ENCODE data around the gene MBD3.
"Not testable (repeated sequence)": the region's sequence is repeated elsewhere in the genome, so short reads cannot be mapped to it uniquely, and the experiment has no call there.

Gene MBD3

GRCh38 chr19:1592755-1593500 is at the start of gene MBD3:
TSS of gene MBD3 (minus strand) at chr19:1592865. CDS start at chr19:1592631, 234 bp downstream.
- peak; percentile 91 for DNase-seq

GRCh38 chr19:1640893-1641448 is 48.3 kb upstream of the MBD3 start:
- not testable (repeated sequence) for DNase-seq

DNA sequence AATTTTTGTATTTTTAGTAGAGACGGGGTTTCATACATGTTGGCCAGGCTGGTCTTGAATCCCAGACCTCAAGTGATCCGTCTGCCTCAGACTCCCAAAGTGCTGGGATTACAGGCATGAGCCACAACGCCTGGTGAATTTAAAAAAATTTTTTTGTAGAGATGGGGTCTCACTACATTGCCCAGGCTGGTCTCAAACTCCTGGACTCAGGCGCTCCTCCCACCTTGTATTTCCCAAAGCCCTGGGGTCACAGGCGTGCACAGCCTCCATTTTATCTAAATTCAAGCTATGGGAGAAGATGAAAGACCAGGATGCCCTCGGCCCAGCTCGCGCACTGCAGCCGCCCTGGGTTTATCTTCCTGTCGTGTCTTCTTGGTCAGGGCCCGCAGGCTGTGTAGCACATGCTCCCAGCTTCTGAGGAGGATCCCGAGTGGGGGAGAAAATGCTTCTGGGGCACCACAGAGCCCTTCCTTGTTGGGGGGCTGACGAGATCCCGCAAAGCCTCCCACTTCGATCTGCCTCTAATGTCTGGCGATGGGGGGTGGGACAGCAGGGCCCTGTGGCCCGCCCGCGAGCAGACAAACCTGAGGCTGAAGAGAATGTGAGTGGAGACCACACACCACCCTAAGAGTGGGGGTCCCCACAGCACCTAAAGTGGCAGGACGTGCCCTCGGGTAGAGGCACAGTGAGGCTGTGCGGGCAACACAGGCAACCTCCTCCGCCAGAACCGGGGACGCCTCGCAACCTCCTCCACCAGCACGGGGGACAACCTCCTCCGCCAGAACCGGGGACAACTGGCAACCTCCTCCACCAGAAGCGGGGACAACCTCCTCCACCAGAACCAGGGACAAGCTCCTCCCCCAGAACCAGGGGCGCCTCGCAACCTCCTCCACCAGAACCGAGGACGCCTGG is 43.9 kb upstream of the MBD3 start:
- no peak for DNase-seq

DNA sequence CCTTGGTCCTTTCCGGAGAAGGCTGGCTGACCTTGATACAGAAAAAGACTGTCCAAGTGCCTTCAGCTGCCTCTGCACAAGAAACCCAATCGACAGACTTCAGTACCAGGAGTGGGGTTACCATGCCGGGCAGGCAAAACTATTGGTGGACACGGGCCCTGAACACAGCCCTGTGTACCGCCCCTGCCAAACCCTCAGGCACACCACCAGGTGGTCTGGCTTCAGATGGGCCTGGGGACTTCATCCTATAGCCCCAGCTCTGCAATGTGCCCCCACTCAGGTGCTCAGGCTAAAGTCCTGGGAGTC is 42.2 kb upstream of the MBD3 start:
- no peak for DNase-seq

- DNase-seq: no peak
Observed at GRCh38 chr19:1634242-1634937, 41.7 kb upstream of the MBD3 start.

DNA sequence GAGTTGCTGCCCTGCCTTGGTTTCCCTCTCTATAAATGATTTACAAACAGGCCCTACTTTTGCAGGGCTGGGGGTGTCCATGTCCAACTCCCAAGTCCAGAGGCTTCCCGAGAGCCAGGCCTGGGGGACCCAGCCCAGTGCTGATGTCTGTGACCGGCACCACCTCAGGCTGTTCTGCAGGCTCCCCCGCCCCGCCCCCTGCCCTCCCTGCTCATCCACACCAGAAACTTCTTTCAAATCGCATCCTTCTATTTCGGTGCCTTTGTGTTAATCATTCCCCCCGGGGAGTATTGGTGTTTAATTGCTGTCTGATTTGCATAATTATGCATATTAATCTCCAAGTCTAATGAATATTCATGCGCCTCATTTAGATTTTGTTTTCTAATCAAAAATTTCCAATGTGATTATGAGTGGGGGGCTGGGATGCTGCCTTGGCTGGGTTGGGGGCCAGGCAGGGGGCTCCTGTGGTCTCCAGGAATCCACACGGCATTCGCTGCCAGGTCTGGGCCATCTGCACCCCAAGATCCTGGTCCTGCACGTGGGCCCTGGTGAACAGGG is 40.7 kb upstream of the MBD3 start:
- DNase-seq: no peak

- no peak for DNase-seq
Observed at GRCh38 chr19:1632462-1633268, 40.0 kb upstream of the MBD3 start.

DNA sequence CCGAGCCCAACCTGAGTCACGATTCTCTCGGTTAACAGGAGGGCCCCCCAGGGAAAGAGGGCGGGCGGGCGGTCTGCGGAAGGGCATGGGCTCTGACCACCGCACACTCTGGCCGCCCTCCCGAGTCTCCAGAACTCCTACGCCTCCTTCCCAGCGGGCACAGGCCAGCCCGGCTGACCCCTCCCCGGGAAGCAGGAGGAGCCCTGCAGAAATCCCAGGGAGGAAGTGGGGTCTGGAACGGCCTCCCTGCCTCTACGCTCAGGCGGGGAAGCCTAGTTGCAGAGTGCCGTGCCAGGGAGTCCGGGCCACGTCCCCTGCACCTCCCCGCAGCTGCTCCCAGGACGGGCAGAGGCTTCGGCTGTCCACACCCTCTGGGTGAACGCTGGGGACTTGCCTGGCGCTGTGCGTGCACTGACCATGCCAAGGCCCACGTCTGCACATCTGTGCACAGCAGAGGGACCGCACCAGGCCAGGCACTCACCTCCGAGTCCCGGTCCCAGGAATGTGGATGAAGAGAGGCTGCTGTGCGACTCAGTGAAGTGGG is 39.0 kb upstream of the MBD3 start:
- no peak for DNase-seq

DNA sequence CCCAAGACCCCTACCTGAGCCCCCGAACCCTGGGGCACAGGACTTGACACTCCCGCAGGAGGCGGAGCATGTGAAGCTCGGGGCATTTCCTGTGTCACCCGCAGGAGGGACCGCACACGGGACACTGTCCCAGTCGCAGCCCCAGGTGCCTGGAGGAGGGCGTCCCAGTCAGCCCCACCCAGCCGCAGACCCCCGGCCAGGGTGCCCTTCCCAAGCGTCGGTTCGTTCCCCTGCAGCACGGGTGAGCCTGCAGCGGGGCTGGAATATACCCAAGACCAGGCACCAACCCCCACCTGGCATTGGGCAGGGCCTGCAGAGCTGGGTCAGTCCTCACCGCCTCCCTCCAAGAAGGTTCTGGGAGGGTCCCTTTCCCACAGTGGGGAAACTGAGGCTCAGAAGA is 38.1 kb upstream of the MBD3 start:
- no peak for DNase-seq

DNA sequence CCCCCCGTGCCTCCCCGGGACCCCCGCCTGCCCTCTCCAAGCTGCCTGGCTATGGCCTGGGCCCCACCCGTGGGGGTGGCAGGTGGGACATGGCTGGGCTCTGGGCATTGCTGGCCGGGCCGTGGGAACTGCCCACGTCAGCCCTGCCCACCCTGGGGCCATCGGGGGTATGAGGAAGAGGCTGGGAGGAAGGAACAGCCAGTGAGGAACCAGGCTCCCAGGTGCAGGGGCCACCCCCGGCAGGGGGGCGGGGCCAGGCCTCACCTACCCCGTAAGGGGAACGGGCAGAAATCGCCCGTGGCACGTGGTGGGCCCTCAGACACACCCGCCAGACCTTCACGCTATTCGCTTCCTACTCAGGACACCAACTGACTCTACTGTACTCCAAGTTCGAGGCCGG is 37.3 kb upstream of the MBD3 start:
- DNase-seq: no peak

DNA sequence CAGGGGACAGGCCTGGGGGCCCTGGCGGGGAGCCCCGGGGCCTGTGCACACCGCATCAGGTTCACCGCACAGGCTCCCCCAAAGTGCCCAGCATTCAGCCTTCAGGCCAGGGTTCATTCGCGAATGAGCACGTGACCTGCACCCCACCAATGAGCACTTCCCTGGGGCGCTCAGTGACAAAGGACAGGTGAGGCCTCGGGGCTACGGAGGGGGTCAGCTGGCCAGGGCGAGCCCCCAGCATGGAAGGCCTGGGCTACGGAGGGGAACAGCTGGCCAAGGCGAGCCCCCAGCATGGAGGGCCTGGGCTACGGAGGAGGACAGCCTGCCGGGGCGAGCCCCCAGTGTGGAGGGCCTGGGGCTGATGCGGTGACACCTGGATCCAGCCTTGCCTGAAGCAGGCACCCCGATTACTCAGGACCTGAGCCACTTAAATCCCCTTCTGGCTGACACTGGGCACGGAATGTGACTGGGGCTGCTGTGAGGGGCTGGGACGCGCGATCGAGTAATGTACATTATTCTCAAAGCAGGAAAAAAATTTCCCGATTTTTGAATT is 36.7 kb upstream of the MBD3 start:
- no peak for DNase-seq

DNA sequence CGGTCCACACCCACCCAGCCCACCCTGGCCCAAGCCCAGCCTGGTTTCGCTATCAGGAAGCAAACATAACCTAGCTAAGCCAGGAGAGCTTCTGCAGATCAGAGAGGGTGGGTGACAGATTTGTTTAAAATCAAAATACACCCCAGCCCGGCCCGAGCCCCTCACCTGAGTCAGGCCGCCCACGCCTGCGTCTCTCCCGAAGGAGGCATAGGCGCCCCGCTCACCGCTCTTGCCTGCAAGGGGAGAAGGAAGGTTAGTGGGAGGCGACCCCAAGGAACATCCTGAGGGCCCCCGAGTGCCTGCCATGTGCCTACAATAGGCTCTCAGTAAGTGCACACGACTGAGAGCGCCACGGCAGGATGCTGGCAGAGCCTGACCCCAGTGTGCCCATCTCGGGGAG is 34.5 kb upstream of the MBD3 start:
- no peak for DNase-seq

- no peak for DNase-seq
Observed at GRCh38 chr19:1626417-1627010, 33.8 kb upstream of the MBD3 start.

GRCh38 chr19:1624458-1624857 is 31.8 kb upstream of the MBD3 start:
- DNase-seq: peak; percentile 55

- DNase-seq: no peak
Observed at GRCh38 chr19:1622541-1622940, 29.9 kb upstream of the MBD3 start.

GRCh38 chr19:1622007-1622406 is 29.3 kb upstream of the MBD3 start:
- no peak for DNase-seq

- no peak for DNase-seq
Observed at GRCh38 chr19:1621574-1621973, 28.9 kb upstream of the MBD3 start.

- DNase-seq: no peak
Observed at GRCh38 chr19:1621021-1621420, 28.4 kb upstream of the MBD3 start.

DNA sequence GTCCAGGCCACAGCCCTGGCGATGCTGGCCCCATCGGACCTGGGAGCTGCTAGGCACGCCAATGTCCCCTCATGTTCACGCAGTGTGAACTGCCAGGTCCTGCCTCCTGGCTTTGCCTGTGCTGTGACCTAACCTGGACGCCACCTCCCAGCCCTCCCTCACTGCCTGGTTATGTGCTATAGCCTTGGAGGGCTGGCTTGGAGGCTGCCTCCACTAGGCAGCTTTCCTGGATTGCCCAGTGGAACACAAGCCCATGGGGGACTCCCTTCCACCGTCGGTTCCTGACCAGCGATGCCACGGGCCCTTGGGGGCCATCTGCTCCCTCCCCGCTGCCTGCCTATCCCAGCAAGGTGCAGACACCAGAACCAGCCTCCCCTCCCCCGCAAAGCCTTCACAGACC is 27.8 kb upstream of the MBD3 start:
- no peak for DNase-seq

DNA sequence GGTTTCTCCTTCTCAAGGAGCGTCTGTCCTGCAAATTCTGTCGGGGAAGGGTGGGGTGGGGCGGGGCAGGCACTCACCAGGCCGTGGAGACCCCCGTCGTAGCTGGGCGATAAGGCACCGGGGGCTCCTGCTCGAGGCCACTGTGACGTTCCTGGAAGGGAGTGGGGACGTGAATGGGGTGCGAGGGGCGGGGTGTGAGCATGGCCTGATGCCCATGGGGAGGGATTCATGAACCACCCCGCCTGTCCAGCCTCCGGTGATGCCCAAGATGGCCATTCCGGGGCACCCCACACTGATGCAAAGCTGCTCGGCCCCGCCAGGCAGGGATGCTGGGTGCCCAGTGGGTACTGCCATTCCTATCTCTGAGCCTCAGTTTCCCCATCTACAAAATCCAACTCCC is 27.0 kb upstream of the MBD3 start:
- no peak for DNase-seq

- DNase-seq: no peak
Observed at GRCh38 chr19:1619094-1619439, 26.4 kb upstream of the MBD3 start.
